ENCODE data around the gene ATP5PD.
"Not testable (repeated sequence)": the region's sequence is repeated elsewhere in the genome, so short reads cannot be mapped to it uniquely, and the experiment has no call there.

DNA sequence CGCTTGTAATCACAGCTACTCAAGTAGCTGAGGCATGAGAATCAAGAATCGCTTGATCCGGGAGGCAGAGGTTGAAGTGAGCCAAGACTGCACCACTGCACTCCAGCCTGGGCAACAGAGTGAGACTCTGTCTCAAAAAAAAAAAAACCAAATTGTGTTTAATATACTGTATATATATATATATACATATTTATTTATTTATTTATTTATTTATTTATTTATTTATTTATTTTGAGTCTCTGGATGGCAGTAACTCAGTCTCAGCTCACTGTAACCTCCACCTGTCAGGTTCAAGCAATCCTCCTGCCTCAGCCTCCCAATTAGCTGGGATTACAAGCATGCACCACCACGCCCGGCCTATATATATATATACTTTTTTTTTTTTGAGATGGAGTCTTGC lies 26.1 kb upstream of the ATP5PD start:
- TF ChIP-seq, protein P1, sequence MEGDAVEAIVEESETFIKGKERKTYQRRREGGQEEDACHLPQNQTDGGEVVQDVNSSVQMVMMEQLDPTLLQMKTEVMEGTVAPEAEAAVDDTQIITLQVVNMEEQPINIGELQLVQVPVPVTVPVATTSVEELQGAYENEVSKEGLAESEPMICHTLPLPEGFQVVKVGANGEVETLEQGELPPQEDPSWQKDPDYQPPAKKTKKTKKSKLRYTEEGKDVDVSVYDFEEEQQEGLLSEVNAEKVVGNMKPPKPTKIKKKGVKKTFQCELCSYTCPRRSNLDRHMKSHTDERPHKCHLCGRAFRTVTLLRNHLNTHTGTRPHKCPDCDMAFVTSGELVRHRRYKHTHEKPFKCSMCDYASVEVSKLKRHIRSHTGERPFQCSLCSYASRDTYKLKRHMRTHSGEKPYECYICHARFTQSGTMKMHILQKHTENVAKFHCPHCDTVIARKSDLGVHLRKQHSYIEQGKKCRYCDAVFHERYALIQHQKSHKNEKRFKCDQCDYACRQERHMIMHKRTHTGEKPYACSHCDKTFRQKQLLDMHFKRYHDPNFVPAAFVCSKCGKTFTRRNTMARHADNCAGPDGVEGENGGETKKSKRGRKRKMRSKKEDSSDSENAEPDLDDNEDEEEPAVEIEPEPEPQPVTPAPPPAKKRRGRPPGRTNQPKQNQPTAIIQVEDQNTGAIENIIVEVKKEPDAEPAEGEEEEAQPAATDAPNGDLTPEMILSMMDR (IDR thresholded peaks at IDR 0.05; ENCODE audit: low read depth, low read length, poor library complexity, severe bottlenecking): not testable (repeated sequence)
- TF ChIP-seq EZH2phosphoT487 (IDR thresholded peaks at IDR 0.05; ENCODE audit: borderline replicate concordance, low read length): not testable (repeated sequence)

Measured in DOHH2 (cell line).